HCT116 (cell line): ENCODE measurements around the gene AP2A1. TPM values are rescaled to one million over a fixed set of nuclear protein-coding genes. Genes with fewer than 3 reads are reported as not detected.

ENCODE experiments used
- ATAC-seq: fragments of 200-7000 bp; cut with Tn5 transposase; 2 replicates; pipeline ENCODE4 v1.9.1; 2020; ENCODE audit warnings: mild to moderate bottlenecking, moderate library complexity
- BruUV-seq: library from RNA; stranded (reverse); fragments of 400-500 nt; replicated peaks from 2 replicates; lab custom pipeline; 2021; lab: Mats Ljungman, UMichigan
- CTCF ChIA-PET: fragments of 300-600 bp; sonication (Branson Sonifier 250); formaldehyde crosslinking; loops from one replicate; lab custom pipeline; 2021; ENCODE audit warnings: antibody characterized with exemption; lab: Charles Lee
- POLR2A ChIA-PET: fragments of 300-600, 350-600 bp; sonication (Branson Sonifier 250); formaldehyde crosslinking; loops from one replicate; lab custom pipeline; 2021; ENCODE audit warnings: antibody characterized with exemption; lab: Charles Lee
- RAD21 ChIA-PET, 2 experiments: fragments of 300-600 bp; sonication (Branson Sonifier 250); formaldehyde crosslinking; loops; one replicate each; lab custom pipeline; 2023; ENCODE audit warnings: low total read pairs in 2 of 2; ENCODE audit not compliant: uncharacterized antibody in 2 of 2, unreplicated experiment in 2 of 2, low non-redundant PET in 1 of 2; lab: Charles Lee
- DNase-seq: peaks from one replicate; pipeline ENCODE4 v3.0.0-alpha.2; 2010; ENCODE audit warnings: low read depth, low spot score
- H2AFZ ChIP-seq: fragments of 200-600 bp; shearing (Covaris generic), sonication (generic); 2 replicates; pipeline ENCODE4 v1.6.1; 2017; ENCODE audit warnings: low read depth, mixed run types, mixed read lengths, antibody characterized with exemption, low read length; ENCODE audit not compliant: poor library complexity, severe bottlenecking
- H3K27ac ChIP-seq: 2 replicates; pipeline ENCODE4 v1.5.1; 2012; ENCODE audit warnings: low read depth, low read length
- H3K27me3 ChIP-seq: fragments of 200-600 bp; sonication (generic); 2 replicates; pipeline ENCODE4 v1.6.1; 2016; ENCODE audit warnings: mixed run types, low read length, mixed read lengths; ENCODE audit not compliant: insufficient read depth
- H3K36me3 ChIP-seq, 2 experiments: fragments of 200-500 bp in 1 of 2; fragments of 200-600 bp in 1 of 2; sonication (Bioruptor generic) in 1 of 2; sonication (generic) in 1 of 2; 2 replicates each; pipeline versions ENCODE4 v1.5.1 to v1.6.1; 2014 to 2016; ENCODE audit warnings: low read length in 2 of 2, inconsistent platforms in 1 of 2, mixed read lengths in 1 of 2, mixed run types in 1 of 2; ENCODE audit not compliant: insufficient read depth in 2 of 2, control insufficient read depth in 1 of 2
- H3K4me1 ChIP-seq, 2 experiments: fragments of 200-600 bp in 1 of 2; sonication (generic) in 1 of 2; 2 replicates each; pipeline versions ENCODE4 v1.5.1 to v1.6.1; 2012 to 2017; ENCODE audit warnings: low read length in 2 of 2, inconsistent platforms in 1 of 2, mild to moderate bottlenecking in 1 of 2, mixed read lengths in 1 of 2, mixed run types in 1 of 2, moderate library complexity in 1 of 2; ENCODE audit not compliant: insufficient read depth in 2 of 2, control insufficient read depth in 1 of 2
- H3K4me2 ChIP-seq: fragments of 200-600 bp; sonication (generic); 2 replicates; pipeline ENCODE4 v1.6.1; 2017; ENCODE audit warnings: mixed run types, low read length, mixed read lengths
- H3K4me3 ChIP-seq, 2 experiments: fragments of 200-600 bp in 1 of 2; sonication (generic) in 1 of 2; replicated peaks in 1 of 2; 2 replicates each; pipeline ENCODE4 v1.5.1; 2011 to 2016; ENCODE audit warnings: low read length in 2 of 2, control low read depth in 1 of 2, low read depth in 1 of 2, mild to moderate bottlenecking in 1 of 2, mixed read lengths in 1 of 2, mixed run types in 1 of 2
- H3K79me2 ChIP-seq: fragments of 200-600 bp; sonication (generic); 2 replicates; pipeline ENCODE4 v1.6.1; 2017; ENCODE audit warnings: mild to moderate bottlenecking, mixed run types, low read length, moderate library complexity, mixed read lengths; ENCODE audit not compliant: insufficient read depth
- H3K9ac ChIP-seq: fragments of 200-600 bp; sonication (generic); 2 replicates; pipeline ENCODE4 v1.6.1; 2016; ENCODE audit warnings: low read length, mixed read lengths
- H3K9me2 ChIP-seq: fragments of 200-600 bp; sonication (generic), shearing (Covaris generic); 2 replicates; pipeline ENCODE4 v1.6.1; 2017; ENCODE audit warnings: mixed run types, mild to moderate bottlenecking, moderate library complexity; ENCODE audit not compliant: insufficient read depth
- H3K9me3 ChIP-seq, 2 experiments: fragments of 200-500 bp in 1 of 2; fragments of 200-600 bp in 1 of 2; sonication (Bioruptor generic) in 1 of 2; sonication (generic) in 1 of 2; 2 replicates each; pipeline ENCODE4 v1.6.1; 2014 to 2017; ENCODE audit warnings: low read length in 2 of 2, mixed read lengths in 2 of 2, inconsistent platforms in 1 of 2, low read depth in 1 of 2, mild to moderate bottlenecking in 1 of 2, mixed run types in 1 of 2, moderate library complexity in 1 of 2; ENCODE audit not compliant: control insufficient read depth in 1 of 2, insufficient read depth in 1 of 2
- H4K20me1 ChIP-seq: fragments of 200-600 bp; sonication (generic), shearing (Covaris generic); 2 replicates; pipeline ENCODE4 v1.6.1; 2017; ENCODE audit warnings: mixed run types, mild to moderate bottlenecking, moderate library complexity; ENCODE audit not compliant: insufficient read depth
- ATF3 ChIP-seq: IDR thresholded peaks from 2 replicates; pipeline ENCODE4 v1.6.1; 2012
- EGR1 ChIP-seq: IDR thresholded peaks from 2 replicates; pipeline ENCODE4 v1.6.1; 2012; ENCODE audit warnings: low read depth
- ELF1 ChIP-seq: IDR thresholded peaks from 2 replicates; pipeline ENCODE4 v1.6.1; 2012; ENCODE audit warnings: low read depth, borderline replicate concordance
- EZH2 ChIP-seq: fragments of 200-600 bp; sonication (generic); IDR thresholded peaks from 2 replicates; pipeline ENCODE4 v1.6.1; 2017; ENCODE audit warnings: antibody characterized with exemption, mixed run types
- JUND ChIP-seq: IDR thresholded peaks from 2 replicates; pipeline ENCODE4 v1.6.1; 2012
- MAX ChIP-seq: IDR thresholded peaks from 2 replicates; pipeline ENCODE4 v1.6.1; 2012
- POLR2A ChIP-seq: IDR thresholded peaks from 2 replicates; pipeline ENCODE4 v1.7.0; 2011; ENCODE audit warnings: borderline replicate concordance; ENCODE audit not compliant: insufficient read depth, insufficient read length; ENCODE audit errors: extremely low read depth
- POLR2AphosphoS5 ChIP-seq: IDR thresholded peaks from 2 replicates; pipeline ENCODE4 v1.6.1; 2011; ENCODE audit warnings: mild to moderate bottlenecking, low read depth, low read length, moderate library complexity
- RAD21 ChIP-seq: IDR thresholded peaks from 2 replicates; pipeline ENCODE4 v1.6.1; 2012; ENCODE audit warnings: low read depth, mild to moderate bottlenecking
- REST ChIP-seq: IDR thresholded peaks from 2 replicates; pipeline ENCODE4 v1.6.1; 2012; ENCODE audit warnings: low read depth
- SIN3A ChIP-seq: IDR thresholded peaks from 2 replicates; pipeline ENCODE4 v1.6.1; 2012; ENCODE audit warnings: low read depth
- SP1 ChIP-seq: IDR thresholded peaks from 2 replicates; pipeline ENCODE4 v1.6.1; 2012; ENCODE audit warnings: low read depth
- SRF ChIP-seq: IDR thresholded peaks from 2 replicates; pipeline ENCODE4 v1.6.1; 2012; ENCODE audit warnings: low read depth
- TCF7L2 ChIP-seq: IDR thresholded peaks from 2 replicates; pipeline ENCODE4 v1.7.0; 2011; ENCODE audit warnings: borderline replicate concordance, inconsistent platforms; ENCODE audit not compliant: insufficient read depth, insufficient read length; ENCODE audit errors: extremely low read depth
- YY1 ChIP-seq: IDR thresholded peaks from 2 replicates; pipeline ENCODE4 v1.6.1; 2011; ENCODE audit warnings: low read length, low read depth, moderate library complexity, mild to moderate bottlenecking; ENCODE audit not compliant: insufficient replicate concordance; ENCODE audit errors: extremely low read depth
- ZBTB33 ChIP-seq: IDR thresholded peaks from 2 replicates; pipeline ENCODE4 v1.6.1; 2011; ENCODE audit warnings: mild to moderate bottlenecking, low read length, moderate library complexity; ENCODE audit not compliant: insufficient replicate concordance; ENCODE audit errors: extremely low read depth
- ZFX ChIP-seq: fragments of 450-650 bp; IDR thresholded peaks from 2 replicates; pipeline ENCODE4 v1.6.1; 2017
- ZNF274 ChIP-seq: fragments of 200-500 bp; sonication (Bioruptor generic); IDR thresholded peaks from 2 replicates; pipeline ENCODE4 v1.6.1; 2014; ENCODE audit warnings: mild to moderate bottlenecking, low read depth, low read length, inconsistent platforms
- intact Hi-C: fragments of 100-400 bp; cut with micrococcal nuclease; formaldehyde crosslinking; loops from 2 replicates; pipeline ENCODE4 v1.10.0; 2022
- total RNA-seq: library from RNA; stranded (reverse); gene quantifications from one replicate; pipeline ENCODE4 v1.2.1, GENCODE V29; 2021; ENCODE audit not compliant: unreplicated experiment

AP2A1 gene
- total RNA-seq, 1 experiment from 2014 or later = 102 TPM

GRCh38 chr19:49840321-49840720 is 73.5 kb downstream of the AP2A1 start:
- H3K27ac ChIP-seq = no peak overlapping the region
- RAD21 ChIA-PET = no interaction called here
- no peaks in the 10 kb centered on the region for H3K4me1 ChIP-seq
- H4K20me1 ChIP-seq = no peaks in the 10 kb centered on the region
- no peaks in the 10 kb centered on the region for H3K9me3 ChIP-seq
- BruUV-seq = no TSS peak
- H3K79me2 ChIP-seq = no peaks in the 10 kb centered on the region
- no peak for TF ChIP-seq JUND
- no peak for TF ChIP-seq ZBTB33
- TF ChIP-seq MAX = no peak
- no peak for TF ChIP-seq EGR1
- TF ChIP-seq RAD21 = no peak
- no peak for TF ChIP-seq SRF
- TF ChIP-seq REST = no peak
- TF ChIP-seq ELF1 = no peak
- TF ChIP-seq SIN3A = no peak
- TF ChIP-seq POLR2A = no peak
- no peak for TF ChIP-seq ZNF274
- no peak for TF ChIP-seq YY1
- TF ChIP-seq ATF3 = no peak
- no peak for TF ChIP-seq SP1
- TF ChIP-seq TCF7L2 = no peak
- no peak for TF ChIP-seq POLR2AphosphoS5
- no peak for TF ChIP-seq EZH2
- no peak for TF ChIP-seq ZFX
- no peak overlapping the region for H3K4me3 ChIP-seq
- no peak for DNase-seq
- no peak overlapping the region for H3K4me2 ChIP-seq
- peaks cover 22 to 24% of the 10 kb centered on the region in 2 experiments for H3K36me3 ChIP-seq
- ATAC-seq = no peak
- H3K9me2 ChIP-seq = no peaks in the 10 kb centered on the region
- no peak overlapping the region for H3K9ac ChIP-seq
- H3K27me3 ChIP-seq = no peaks in the 10 kb centered on the region
- CTCF ChIA-PET = no interaction called here
- H2AFZ ChIP-seq = no peak overlapping the region
- intact Hi-C loops = no loop called here
- POLR2A ChIA-PET = no interaction called here
